Measurements from ENCODE around the gene RELN. TPM values are rescaled to one million over a fixed set of nuclear protein-coding genes. Genes with fewer than 3 reads are reported as not detected.

Gene RELN
- total RNA-seq, 1 experiment from 2014 or later, result 0.02 TPM

GRCh38 chr7:103538964-103539709 is 450.3 kb downstream of the RELN start:
- no peak overlapping the region for H3K4me2 ChIP-seq (ENCODE audit: insufficient read depth, insufficient read length, low read length)
- TF ChIP-seq CTCF (conservative IDR thresholded peaks at IDR 0.05), result no peak
- no peak overlapping the region for H3K23ac ChIP-seq (ENCODE audit: insufficient read length, low read depth, low read length)
- no peak overlapping the region for H2AFZ ChIP-seq (ENCODE audit: low read length)
- no peak overlapping the region for H2AK5ac ChIP-seq (ENCODE audit: insufficient read length, low read length)
- no peak overlapping the region for H3K4me3 Mint-ChIP-seq
- no peak overlapping the region for H3K9ac ChIP-seq (ENCODE audit: extremely low read depth, insufficient read length, low read length)
- H2BK12ac ChIP-seq (ENCODE audit: insufficient read length, low read depth, low read length), result no peak overlapping the region
- H3K9me3 ChIP-seq (ENCODE audit: control insufficient read depth, low read depth, low read length), result no peaks in the 10 kb centered on the region
- H3T11ph ChIP-seq (ENCODE audit: low read length), result no peak overlapping the region
- no peak overlapping the region for H2BK5ac ChIP-seq (ENCODE audit: insufficient read length, low read length)
- no peak overlapping the region for H2BK120ac ChIP-seq (ENCODE audit: low read depth, low read length, poor library complexity, severe bottlenecking)
- WGBS (ENCODE audit: extremely low coverage, insufficient read length, low lambda C conversion rate), result no CpG with 5 or more reads among the region's 11 CpGs
- no peaks in the 10 kb centered on the region for H3K79me1 ChIP-seq (ENCODE audit: insufficient read depth, low read depth, low read length, poor library complexity, severe bottlenecking)
- H3K4me1 Mint-ChIP-seq, result no peaks in the 10 kb centered on the region
- H3K36me3 Mint-ChIP-seq (ENCODE audit: insufficient read depth in 1 of 3, low read depth in 3 of 3), result no peaks in the 10 kb centered on the region
- H3K27me3 Mint-ChIP-seq (ENCODE audit: low read depth), result peaks cover 6% of the 10 kb centered on the region
- DNase-seq, result no peak
- H3K9me3 Mint-ChIP-seq, result no peaks in the 10 kb centered on the region; a peak in 1 of 5 replicates
- H3K79me2 ChIP-seq (ENCODE audit: insufficient read depth, low read length), result no peaks in the 10 kb centered on the region
- no peak overlapping the region for H3K4ac ChIP-seq (ENCODE audit: low read depth, low read length)
- no peak overlapping the region for H4K91ac ChIP-seq (ENCODE audit: insufficient read length, low read depth, low read length)
- no peak overlapping the region for H4K5ac ChIP-seq (ENCODE audit: insufficient read length, low read depth, low read length)
- H2BK20ac ChIP-seq (ENCODE audit: low read depth, low read length, poor library complexity, severe bottlenecking), result no peak overlapping the region
- no peak overlapping the region; the same call in 1 of the 2 replicates for H3K14ac ChIP-seq (ENCODE audit: insufficient read depth, low read length)
- H3K27ac Mint-ChIP-seq, result no peak overlapping the region
- no peak overlapping the region for H3K18ac ChIP-seq (ENCODE audit: insufficient read length, low read depth, low read length)
- no peaks in the 10 kb centered on the region for H3K27me3 ChIP-seq (ENCODE audit: insufficient read depth, low read length)
- no peak overlapping the region for H2BK15ac ChIP-seq (ENCODE audit: low read depth, low read length)
- no peak overlapping the region for H3K56ac ChIP-seq (ENCODE audit: insufficient read length, low read depth, low read length)
- H3K4me1 ChIP-seq (ENCODE audit: insufficient read depth, low read length), result no peaks in the 10 kb centered on the region
- no peaks in the 10 kb centered on the region for H3K23me2 ChIP-seq (ENCODE audit: insufficient read length, low read depth, low read length, poor library complexity, severe bottlenecking)
- no peak overlapping the region for H4K8ac ChIP-seq (replicated peaks; ENCODE audit: insufficient read length, low read depth, low read length)
- no peaks in the 10 kb centered on the region for H4K20me1 ChIP-seq (ENCODE audit: control insufficient read depth, insufficient read depth, insufficient read length)
- H3K27ac ChIP-seq (ENCODE audit: insufficient read length, low read depth, low read length), result no peak overlapping the region

All from H9 (cell line).